Measurements from ENCODE around the gene FMR1. TPM values are rescaled to one million over a fixed set of nuclear protein-coding genes. Genes with fewer than 3 reads are reported as not detected.
A peak's percentile ranks its signal among the peaks of the same experiment; 100 is the strongest.

The FMR1 gene
- total RNA-seq, 2 donors from 2014 or later, result 22.0 to 34.6 TPM

DNA sequence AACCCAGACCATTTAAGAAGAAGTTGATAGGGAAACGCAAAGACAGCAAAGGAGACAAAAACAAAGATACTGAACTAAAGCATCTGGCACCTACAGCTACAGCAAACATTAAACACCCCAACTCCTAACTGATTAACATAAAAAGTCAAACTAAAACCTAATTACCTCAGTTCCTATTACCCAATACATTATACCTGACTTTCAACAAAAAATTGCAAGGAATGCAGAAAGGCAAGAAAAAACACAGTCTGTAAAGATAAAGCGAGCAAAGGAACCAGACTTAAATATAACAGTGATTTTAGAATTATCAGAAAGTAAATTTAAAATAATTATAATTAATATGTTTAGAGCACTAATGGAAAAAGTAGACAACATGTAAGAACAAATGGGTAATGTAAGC, 9.4 kb upstream of the FMR1 start:
- H3K36me3 ChIP-seq, result no peaks in the 10 kb centered on the region
- DNase-seq (ENCODE audit: low spot score), result no peak
- no peaks in the 10 kb centered on the region for H3K27me3 ChIP-seq (replicated peaks; ENCODE audit: insufficient read depth)
- no peaks in the 10 kb centered on the region for H3K9me3 ChIP-seq
- WGBS, result 84% methylated on average over 2 of the region's 2 CpGs
- H3K4me3 ChIP-seq, result no peak overlapping the region
- no peak overlapping the region for H3K27ac ChIP-seq
- intact Hi-C loops (cut with DNase I), result no loop called here
- TF ChIP-seq POLR2A (IDR thresholded peaks at IDR 0.05), result no peak
- TF ChIP-seq, protein P1, sequence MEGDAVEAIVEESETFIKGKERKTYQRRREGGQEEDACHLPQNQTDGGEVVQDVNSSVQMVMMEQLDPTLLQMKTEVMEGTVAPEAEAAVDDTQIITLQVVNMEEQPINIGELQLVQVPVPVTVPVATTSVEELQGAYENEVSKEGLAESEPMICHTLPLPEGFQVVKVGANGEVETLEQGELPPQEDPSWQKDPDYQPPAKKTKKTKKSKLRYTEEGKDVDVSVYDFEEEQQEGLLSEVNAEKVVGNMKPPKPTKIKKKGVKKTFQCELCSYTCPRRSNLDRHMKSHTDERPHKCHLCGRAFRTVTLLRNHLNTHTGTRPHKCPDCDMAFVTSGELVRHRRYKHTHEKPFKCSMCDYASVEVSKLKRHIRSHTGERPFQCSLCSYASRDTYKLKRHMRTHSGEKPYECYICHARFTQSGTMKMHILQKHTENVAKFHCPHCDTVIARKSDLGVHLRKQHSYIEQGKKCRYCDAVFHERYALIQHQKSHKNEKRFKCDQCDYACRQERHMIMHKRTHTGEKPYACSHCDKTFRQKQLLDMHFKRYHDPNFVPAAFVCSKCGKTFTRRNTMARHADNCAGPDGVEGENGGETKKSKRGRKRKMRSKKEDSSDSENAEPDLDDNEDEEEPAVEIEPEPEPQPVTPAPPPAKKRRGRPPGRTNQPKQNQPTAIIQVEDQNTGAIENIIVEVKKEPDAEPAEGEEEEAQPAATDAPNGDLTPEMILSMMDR (IDR thresholded peaks at IDR 0.05), result no peak
- H3K4me1 ChIP-seq (replicated peaks), result no peaks in the 10 kb centered on the region

- no peaks in the 10 kb centered on the region for H3K9me3 ChIP-seq
- H3K4me3 ChIP-seq, result no peak overlapping the region
- H3K27ac ChIP-seq, result no peak overlapping the region
- 52% methylated on average over 5 of the region's 5 CpGs for WGBS
- H3K36me3 ChIP-seq, result no peaks in the 10 kb centered on the region
- TF ChIP-seq POLR2AphosphoS5 (IDR thresholded peaks at IDR 0.05), result no peak
- TF ChIP-seq, protein P1 (IDR thresholded peaks at IDR 0.05), result no peak
- intact Hi-C loops (cut with DNase I), result no loop called here
- no peaks in the 10 kb centered on the region for H3K27me3 ChIP-seq (replicated peaks; ENCODE audit: insufficient read depth)
- no peaks in the 10 kb centered on the region for H3K4me1 ChIP-seq (replicated peaks)
- no peak for DNase-seq (ENCODE audit: low spot score)
These were observed 3.6 kb upstream of the FMR1 start for GRCh38 chrX:147908106-147908505.

DNA sequence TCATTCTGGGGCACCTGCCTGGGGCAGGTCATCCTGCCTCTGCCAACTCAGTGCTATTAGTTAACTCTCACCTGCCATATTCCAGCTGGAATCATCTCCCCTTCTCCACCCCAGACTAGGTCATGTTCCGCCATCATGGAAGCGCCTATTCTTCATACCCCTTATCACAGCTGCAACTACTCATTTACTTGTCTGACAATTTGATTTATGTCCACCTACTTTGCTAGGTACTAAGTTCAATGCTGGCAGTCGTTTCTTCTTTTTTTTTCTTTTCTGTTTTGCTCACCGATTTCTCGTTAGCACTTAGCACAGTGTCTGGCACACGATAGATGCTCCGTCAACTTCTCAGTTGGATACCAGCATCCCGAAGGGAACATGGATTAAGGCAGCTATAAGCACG, 1.1 kb upstream of the FMR1 start:
- TF ChIP-seq POLR2A (IDR thresholded peaks at IDR 0.05), result no peak
- TF ChIP-seq, protein P1 (IDR thresholded peaks at IDR 0.05), result no peak
- TF ChIP-seq POLR2AphosphoS5 (IDR thresholded peaks at IDR 0.05), result no peak
- Histone ChIP-seq H3K36me3 (no peaks in the 10 kb centered on the region), H3K27ac (no peak overlapping the region), H3K27me3 (replicated peaks; ENCODE audit: insufficient read depth) (no peaks in the 10 kb centered on the region), H3K9me3 (no peaks in the 10 kb centered on the region), H3K4me3 (no peak overlapping the region), H3K4me1 (replicated peaks) (no peaks in the 10 kb centered on the region)
- intact Hi-C loops (cut with DNase I), result no loop called here
- DNase-seq (ENCODE audit: low spot score), result no peak
- 85% methylated on average over 9 of the region's 9 CpGs for WGBS

DNA sequence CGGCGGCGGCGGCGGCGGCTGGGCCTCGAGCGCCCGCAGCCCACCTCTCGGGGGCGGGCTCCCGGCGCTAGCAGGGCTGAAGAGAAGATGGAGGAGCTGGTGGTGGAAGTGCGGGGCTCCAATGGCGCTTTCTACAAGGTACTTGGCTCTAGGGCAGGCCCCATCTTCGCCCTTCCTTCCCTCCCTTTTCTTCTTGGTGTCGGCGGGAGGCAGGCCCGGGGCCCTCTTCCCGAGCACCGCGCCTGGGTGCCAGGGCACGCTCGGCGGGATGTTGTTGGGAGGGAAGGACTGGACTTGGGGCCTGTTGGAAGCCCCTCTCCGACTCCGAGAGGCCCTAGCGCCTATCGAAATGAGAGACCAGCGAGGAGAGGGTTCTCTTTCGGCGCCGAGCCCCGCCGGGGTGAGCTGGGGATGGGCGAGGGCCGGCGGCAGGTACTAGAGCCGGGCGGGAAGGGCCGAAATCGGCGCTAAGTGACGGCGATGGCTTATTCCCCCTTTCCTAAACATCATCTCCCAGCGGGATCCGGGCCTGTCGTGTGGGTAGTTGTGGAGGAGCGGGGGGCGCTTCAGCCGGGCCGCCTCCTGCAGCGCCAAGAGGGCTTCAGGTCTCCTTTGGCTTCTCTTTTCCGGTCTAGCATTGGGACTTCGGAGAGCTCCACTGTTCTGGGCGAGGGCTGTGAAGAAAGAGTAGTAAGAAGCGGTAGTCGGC, 528 bp downstream of the FMR1 start:
- no peak for TF ChIP-seq POLR2A (IDR thresholded peaks at IDR 0.05)
- TF ChIP-seq POLR2AphosphoS5 (IDR thresholded peaks at IDR 0.05), result no peak
- TF ChIP-seq, protein P1 (IDR thresholded peaks at IDR 0.05), result no peak

DNA sequence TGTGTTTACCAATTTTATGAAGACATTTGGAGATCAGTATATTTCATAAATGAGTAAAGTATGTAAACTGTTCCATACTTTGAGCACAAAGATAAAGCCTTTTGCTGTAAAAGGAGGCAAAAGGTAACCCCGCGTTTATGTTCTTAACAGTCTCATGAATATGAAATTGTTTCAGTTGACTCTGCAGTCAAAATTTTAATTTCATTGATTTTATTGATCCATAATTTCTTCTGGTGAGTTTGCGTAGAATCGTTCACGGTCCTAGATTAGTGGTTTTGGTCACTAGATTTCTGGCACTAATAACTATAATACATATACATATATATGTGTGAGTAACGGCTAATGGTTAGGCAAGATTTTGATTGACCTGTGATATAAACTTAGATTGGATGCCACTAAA, 1.9 kb downstream of the FMR1 start:
- TF ChIP-seq POLR2AphosphoS5 (IDR thresholded peaks at IDR 0.05) (no peak), POLR2A (IDR thresholded peaks at IDR 0.05) (no peak)
- TF ChIP-seq, protein P1 (IDR thresholded peaks at IDR 0.05), result no peak
- Histone ChIP-seq H3K27ac (no peak overlapping the region), H3K4me1 (replicated peaks) (no peaks in the 10 kb centered on the region), H3K36me3 (no peaks in the 10 kb centered on the region), H3K9me3 (no peaks in the 10 kb centered on the region), H3K27me3 (replicated peaks; ENCODE audit: insufficient read depth) (no peaks in the 10 kb centered on the region), H3K4me3 (no peak overlapping the region)
- no peak for DNase-seq (ENCODE audit: low spot score)
- intact Hi-C loops (cut with DNase I), result no loop called here
- WGBS, result 65% methylated on average over 6 of the region's 6 CpGs

More for the DNA sequence above, 528 bp downstream of the FMR1 start:
- intact Hi-C loops (cut with DNase I), result no loop called here
- Histone ChIP-seq H3K36me3 (no peaks in the 10 kb centered on the region), H3K27me3 (replicated peaks; ENCODE audit: insufficient read depth) (no peaks in the 10 kb centered on the region), H3K27ac (peak overlapping the region; percentile 91), H3K9me3 (no peaks in the 10 kb centered on the region), H3K4me1 (replicated peaks) (no peaks in the 10 kb centered on the region), H3K4me3 (peak overlapping the region; percentile 51 to 64)
- WGBS, result 0% methylated on average over 40 of the region's 58 CpGs
- peak; percentile 6 for DNase-seq (ENCODE audit: low spot score)
